Duodenal mucosa (tissue), 2 donors: ENCODE data around the gene ABCA4.

ENCODE experiments used
- H3K27ac ChIP-seq: one replicate; pipeline ENCODE4 v1.7.0; 2013; ENCODE audit warnings: low read depth, low read length
- H3K27me3 ChIP-seq, 2 donors: one replicate each; pipeline ENCODE4 v1.7.0; 2013; ENCODE audit warnings: low read length in 2 of 2, control low read depth in 1 of 2; ENCODE audit not compliant: insufficient read depth in 2 of 2, control insufficient read depth in 1 of 2
- H3K36me3 ChIP-seq, 2 donors: one replicate each; pipeline ENCODE4 v1.7.0; 2013; ENCODE audit warnings: low read length in 2 of 2, control low read depth in 1 of 2; ENCODE audit not compliant: insufficient read depth in 2 of 2, control insufficient read depth in 1 of 2
- H3K4me1 ChIP-seq, 2 donors: one replicate each; pipeline ENCODE4 v1.7.0; 2013; ENCODE audit warnings: low read length in 2 of 2, control low read depth in 1 of 2; ENCODE audit not compliant: insufficient read depth in 2 of 2, control insufficient read depth in 1 of 2
- H3K4me3 ChIP-seq, 2 donors: one replicate each; pipeline ENCODE4 v1.7.0; 2013; ENCODE audit warnings: low read length in 2 of 2, low read depth in 1 of 2
- H3K9ac ChIP-seq, 2 donors: one replicate each; pipeline ENCODE4 v1.7.0; 2013; ENCODE audit warnings: low read length in 2 of 2, low read depth in 1 of 2
- H3K9me3 ChIP-seq, 2 donors: one replicate each; pipeline ENCODE4 v1.7.0; 2013; ENCODE audit warnings: low read length in 2 of 2, control low read depth in 1 of 2; ENCODE audit not compliant: control insufficient read depth in 1 of 2

Gene ABCA4

GRCh38 chr1:94105581-94105952, 15.4 kb downstream of the ABCA4 start:
- no peak overlapping the region for H3K27ac ChIP-seq
- H3K36me3 ChIP-seq, result no peaks in the 10 kb centered on the region
- H3K4me3 ChIP-seq, result no peak overlapping the region
- H3K27me3 ChIP-seq, result peaks cover 0 to 10% of the 10 kb centered on the region in 2 donors
- no peaks in the 10 kb centered on the region for H3K4me1 ChIP-seq
- no peaks in the 10 kb centered on the region for H3K9me3 ChIP-seq
- no peak overlapping the region for H3K9ac ChIP-seq

GRCh38 chr1:94104776-94105580, 16.0 kb downstream of the ABCA4 start:
- Histone ChIP-seq H3K27ac (no peak overlapping the region), H3K27me3 (peaks cover 0 to 10% of the 10 kb centered on the region in 2 donors), H3K4me3 (no peak overlapping the region), H3K4me1 (no peaks in the 10 kb centered on the region), H3K36me3 (no peaks in the 10 kb centered on the region), H3K9ac (no peak overlapping the region), H3K9me3 (no peaks in the 10 kb centered on the region)

- no peaks in the 10 kb centered on the region for H3K9me3 ChIP-seq
- peaks cover 0 to 10% of the 10 kb centered on the region in 2 donors for H3K27me3 ChIP-seq
- no peaks in the 10 kb centered on the region for H3K36me3 ChIP-seq
- no peak overlapping the region for H3K27ac ChIP-seq
- no peak overlapping the region for H3K9ac ChIP-seq
- no peak overlapping the region for H3K4me3 ChIP-seq
- H3K4me1 ChIP-seq, result no peaks in the 10 kb centered on the region
Observed at GRCh38 chr1:94104127-94104684, 16.7 kb downstream of the ABCA4 start.

DNA sequence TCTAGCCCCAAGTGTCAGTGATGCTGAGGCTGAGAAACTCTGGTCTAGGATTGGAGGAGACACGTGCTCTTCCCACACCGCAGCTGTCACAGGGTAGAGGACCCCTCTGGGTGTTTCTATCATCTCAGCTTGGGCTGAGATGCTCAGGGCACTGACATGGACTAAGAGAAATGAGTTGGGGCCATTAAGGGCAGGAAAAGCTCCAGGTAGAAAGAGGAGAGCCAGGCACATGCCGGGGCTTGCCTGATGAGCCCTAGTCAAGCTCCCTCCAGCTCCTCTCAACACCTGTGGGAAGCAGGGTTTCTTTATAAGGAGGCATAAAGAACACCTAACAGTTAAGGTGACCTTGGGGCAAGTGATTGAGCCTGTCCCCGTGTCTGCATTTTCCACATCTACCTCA, 17.3 kb downstream of the ABCA4 start:
- Histone ChIP-seq H3K4me1 (no peaks in the 10 kb centered on the region), H3K36me3 (no peaks in the 10 kb centered on the region), H3K9ac (no peak overlapping the region), H3K9me3 (no peaks in the 10 kb centered on the region), H3K27me3 (peaks cover 0 to 10% of the 10 kb centered on the region in 2 donors), H3K4me3 (no peak overlapping the region), H3K27ac (no peak overlapping the region)

DNA sequence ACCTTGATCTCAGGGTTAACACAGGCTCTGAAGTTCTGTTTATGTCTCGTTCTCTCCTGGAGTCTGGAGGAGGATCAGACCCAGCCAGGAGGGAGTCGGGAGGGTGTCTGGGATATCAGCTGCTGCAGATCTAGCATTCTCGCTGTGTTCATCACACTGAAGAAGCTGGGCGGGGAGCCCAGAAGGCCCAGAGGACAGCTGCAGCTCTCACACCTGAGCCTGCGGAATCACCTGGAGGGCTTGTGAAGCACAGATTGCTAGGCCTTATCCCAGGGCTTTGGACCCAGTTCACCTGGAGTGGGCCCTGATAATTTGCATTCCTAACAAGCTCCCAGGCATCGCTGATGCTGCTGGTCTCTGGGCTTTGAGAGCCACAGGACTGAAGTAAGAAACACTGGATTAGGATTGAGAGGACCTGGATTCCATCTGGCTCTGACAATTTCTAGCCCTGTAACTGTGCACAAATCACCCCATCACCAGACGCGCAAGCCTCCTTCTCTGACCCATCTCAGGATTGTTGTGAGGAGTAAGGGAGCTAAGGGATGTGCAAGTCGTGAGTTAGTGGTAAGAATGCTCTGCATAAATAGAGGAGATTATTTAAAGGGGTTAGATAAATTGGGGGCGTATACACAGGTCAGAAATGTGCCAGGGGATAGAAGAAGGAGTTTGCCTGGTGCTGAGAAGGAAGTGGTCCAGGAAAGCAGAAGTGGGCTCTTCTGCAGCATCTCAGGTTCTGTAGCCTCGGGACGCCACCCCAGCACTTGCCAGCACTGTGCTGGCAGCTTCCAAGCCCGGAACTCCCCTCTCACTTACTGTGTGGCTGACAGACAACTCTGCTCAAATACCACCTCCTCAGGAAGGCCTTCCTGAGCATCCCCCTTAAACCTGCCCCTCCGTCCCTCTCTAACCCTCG, 19.1 kb downstream of the ABCA4 start:
- H3K9ac ChIP-seq, result no peak overlapping the region
- H3K27ac ChIP-seq, result no peak overlapping the region
- H3K27me3 ChIP-seq, result peaks cover 0 to 10% of the 10 kb centered on the region in 2 donors
- no peaks in the 10 kb centered on the region for H3K4me1 ChIP-seq
- H3K36me3 ChIP-seq, result no peaks in the 10 kb centered on the region
- H3K9me3 ChIP-seq, result no peaks in the 10 kb centered on the region
- H3K4me3 ChIP-seq, result no peak overlapping the region

- Histone ChIP-seq H3K9me3 (no peaks in the 10 kb centered on the region), H3K4me1 (no peaks in the 10 kb centered on the region), H3K36me3 (no peaks in the 10 kb centered on the region), H3K4me3 (no peak overlapping the region), H3K27me3 (peaks cover 0 to 10% of the 10 kb centered on the region in 2 donors), H3K27ac (no peak overlapping the region), H3K9ac (no peak overlapping the region)
Observed at GRCh38 chr1:94100785-94101612, 19.9 kb downstream of the ABCA4 start.

- H3K27me3 ChIP-seq, result peaks cover 0 to 10% of the 10 kb centered on the region in 2 donors
- no peak overlapping the region for H3K9ac ChIP-seq
- H3K4me3 ChIP-seq, result no peak overlapping the region
- no peak overlapping the region for H3K27ac ChIP-seq
- H3K4me1 ChIP-seq, result no peaks in the 10 kb centered on the region
- no peaks in the 10 kb centered on the region for H3K36me3 ChIP-seq
- no peaks in the 10 kb centered on the region for H3K9me3 ChIP-seq
Observed at GRCh38 chr1:94100129-94100784, 20.7 kb downstream of the ABCA4 start.

DNA sequence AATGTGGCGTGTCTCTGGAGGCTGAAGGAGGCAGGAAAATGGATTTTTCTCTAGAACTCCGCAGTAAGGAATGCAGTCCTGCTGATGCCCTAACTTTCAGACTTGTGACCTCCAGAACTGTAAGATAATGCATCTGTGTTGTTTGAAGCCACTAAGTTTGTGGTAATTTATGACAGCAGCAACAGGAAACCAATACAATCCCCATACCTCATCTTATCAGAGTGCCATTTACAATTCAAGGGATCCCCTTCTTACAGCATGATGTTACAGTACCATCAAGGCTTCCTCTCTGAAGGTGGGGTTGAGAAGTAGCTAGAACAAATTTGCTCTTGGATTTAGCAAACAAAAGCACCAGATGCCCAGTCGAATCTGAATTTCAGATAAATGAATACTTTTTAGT, 21.6 kb downstream of the ABCA4 start:
- Histone ChIP-seq H3K4me1 (peaks cover 8 to 9% of the 10 kb centered on the region in 2 donors), H3K27ac (no peak overlapping the region)

DNA sequence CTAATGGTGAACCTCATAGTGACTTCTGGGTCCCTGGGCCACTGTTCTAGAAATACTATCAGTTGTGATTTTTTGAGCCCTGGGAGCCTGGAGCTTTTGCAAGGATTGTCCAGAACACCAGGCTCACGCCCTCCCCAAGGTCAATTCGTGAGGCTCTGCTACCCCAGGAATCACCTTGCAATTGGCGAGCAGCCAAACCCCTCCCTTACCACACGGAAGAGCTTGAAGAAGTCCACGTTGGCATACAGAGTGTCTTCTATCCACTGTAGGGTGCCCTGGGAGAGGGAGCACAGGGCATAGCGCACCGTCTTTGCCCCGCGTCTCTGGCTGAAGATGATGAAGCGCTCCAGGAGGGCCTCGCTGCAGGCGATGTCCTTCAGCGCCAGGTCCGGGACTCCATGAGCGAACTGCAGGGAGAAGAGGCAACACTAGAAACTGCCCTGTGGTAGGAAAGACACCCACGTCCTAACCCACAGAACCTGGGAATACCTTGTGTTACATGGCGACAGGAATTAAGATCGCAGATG, 22.3 kb downstream of the ABCA4 start:
- Histone ChIP-seq H3K9me3 (no peaks in the 10 kb centered on the region), H3K9ac (no peak overlapping the region), H3K27ac (no peak overlapping the region), H3K4me1 (peaks cover 14% of the 10 kb centered on the region in 2 donors), H3K36me3 (no peaks in the 10 kb centered on the region), H3K27me3 (peaks cover 0 to 5% of the 10 kb centered on the region in 2 donors), H3K4me3 (no peak overlapping the region)

More for the DNA sequence above, 21.6 kb downstream of the ABCA4 start:
- Histone ChIP-seq H3K27me3 (peaks cover 0 to 9% of the 10 kb centered on the region in 2 donors), H3K9me3 (no peaks in the 10 kb centered on the region), H3K4me3 (no peak overlapping the region), H3K9ac (no peak overlapping the region), H3K36me3 (no peaks in the 10 kb centered on the region)
